Gastroesophageal sphincter (tissue), 4 donors: ENCODE data around the gene TMEM229A. TPM values are rescaled to one million over a fixed set of nuclear protein-coding genes. Genes with fewer than 3 reads are reported as not detected.
"Not testable (repeated sequence)": the region's sequence is repeated elsewhere in the genome, so short reads cannot be mapped to it uniquely, and the experiment has no call there.

Experiments
- ATAC-seq: fragments of 150-250 bp; one replicate; pipeline ENCODE4 v1.9.1; 2016; ENCODE audit warnings: mild to moderate bottlenecking, moderate library complexity
- H3K27ac ChIP-seq, 4 donors: fragments of 200-600 bp; sonication (generic) in 3 of 4; 1 replicate in 3 of 4; 2 replicates in 1 of 4; pipeline ENCODE4 v1.5.1; 2016 to 2019
- H3K27me3 ChIP-seq: fragments of 200-600 bp; sonication (generic); one replicate; pipeline ENCODE4 v1.5.1; 2019
- H3K36me3 ChIP-seq, 2 donors: fragments of 200-600 bp; sonication (generic); one replicate each; pipeline ENCODE4 v1.5.1; 2019; ENCODE audit warnings: control low read depth in 1 of 2
- H3K4me1 ChIP-seq, 3 donors: fragments of 200-600 bp; sonication (generic); 1 replicate in 2 of 3; 2 replicates in 1 of 3; pipeline ENCODE4 v1.5.1; 2016 to 2019; ENCODE audit warnings: control low read depth in 2 of 3
- H3K4me3 ChIP-seq, 2 donors: fragments of 200-600 bp; sonication (generic); one replicate each; pipeline ENCODE4 v1.5.1; 2019; ENCODE audit warnings: mild to moderate bottlenecking in 1 of 2, moderate library complexity in 1 of 2
- H3K9me3 ChIP-seq, 3 donors: fragments of 200-600 bp; sonication (generic); one replicate each; pipeline ENCODE4 v1.5.1; 2017 to 2019; ENCODE audit warnings: control low read depth in 2 of 3
- CTCF ChIP-seq, 4 experiments: fragments of 200-600 bp in 2 of 4; fragments of 450-650 bp in 2 of 4; sonication (generic) in 1 of 4; IDR thresholded peaks; one replicate each; pipeline ENCODE4 v1.5.1; 2017 to 2019; ENCODE audit warnings: antibody characterized with exemption in 4 of 4, mild to moderate bottlenecking in 2 of 4, moderate library complexity in 2 of 4
- EP300 ChIP-seq: sonication (generic); formaldehyde crosslinking; IDR thresholded peaks from one replicate; pipeline ENCODE4 v1.6.1; 2017; ENCODE audit warnings: antibody characterized with exemption, mild to moderate bottlenecking
- POLR2A ChIP-seq, 2 donors: fragments of 450-650 bp; IDR thresholded peaks; one replicate each; pipeline ENCODE4 v1.6.1; 2017; ENCODE audit warnings: antibody characterized with exemption in 2 of 2, mild to moderate bottlenecking in 2 of 2, moderate library complexity in 1 of 2
- POLR2AphosphoS5 ChIP-seq: sonication (generic); formaldehyde crosslinking; IDR thresholded peaks from one replicate; pipeline ENCODE4 v1.6.1; 2017; ENCODE audit warnings: antibody characterized with exemption
- WGBS, 2 donors: methylation state at CpG; one replicate each; pipeline ENCODE4 v1.1.5; 2018; ENCODE audit warnings: low coverage in 1 of 2; 5-methylcytosine and 5-hydroxymethylcytosine counted together
- total RNA-seq, 4 donors: library from RNA; depleted of rRNA; stranded (reverse); fragments of >200 nt; gene quantifications; one replicate each; pipeline ENCODE4 v1.1.0, GENCODE V29; 2016

TMEM229A gene
- total RNA-seq, 4 donors from 2014 or later = 0.23 to 0.62 (median 0.54) TPM; not detected in 1

- no peaks in the 10 kb centered on the region for H3K27me3 ChIP-seq
- WGBS, 2 donors = 90 to 100% methylated on average over 3 of the region's 3 CpGs
- H3K4me1 ChIP-seq = no peaks in the 10 kb centered on the region
- TF ChIP-seq CTCF (IDR thresholded peaks at IDR 0.05) (no peak), POLR2A (IDR thresholded peaks at IDR 0.05) (no peak), POLR2AphosphoS5 (no peak), EP300 (no peak)
- H3K9me3 ChIP-seq = no peaks in the 10 kb centered on the region
- H3K36me3 ChIP-seq = no peaks in the 10 kb centered on the region
- no peak for ATAC-seq
- no peak overlapping the region for H3K4me3 ChIP-seq
- no peak overlapping the region for H3K27ac ChIP-seq
Observed at GRCh38 chr7:124012864-124013263, 20.0 kb downstream of the TMEM229A start.

GRCh38 chr7:124009321-124009720 is 23.5 kb downstream of the TMEM229A start:
- TF ChIP-seq POLR2A (IDR thresholded peaks at IDR 0.05) (no peak), POLR2AphosphoS5 (no peak), EP300 (no peak), CTCF (IDR thresholded peaks at IDR 0.05) (no peak)
- WGBS, 2 donors = 78% methylated on average over 2 of the region's 2 CpGs; no CpG with 5 or more reads in 1 of the 2 donors
- H3K9me3 ChIP-seq = no peaks in the 10 kb centered on the region
- no peaks in the 10 kb centered on the region for H3K4me1 ChIP-seq
- H3K27me3 ChIP-seq = no peaks in the 10 kb centered on the region
- no peaks in the 10 kb centered on the region for H3K36me3 ChIP-seq
- no peak overlapping the region for H3K27ac ChIP-seq
- H3K4me3 ChIP-seq = no peak overlapping the region
- no peak for ATAC-seq

- not testable (repeated sequence) for H3K27me3 ChIP-seq, H3K4me3 ChIP-seq, H3K9me3 ChIP-seq, H3K27ac ChIP-seq, H3K4me1 ChIP-seq, H3K36me3 ChIP-seq, ATAC-seq
- 79 to 82% methylated on average over 4 to 6 of the region's 6 CpGs for WGBS, 2 donors
Observed at GRCh38 chr7:124008296-124008695, 24.6 kb downstream of the TMEM229A start.

GRCh38 chr7:123999703-124000102 is 33.2 kb downstream of the TMEM229A start:
- Histone ChIP-seq H3K27ac (no peak overlapping the region), H3K27me3 (no peaks in the 10 kb centered on the region), H3K4me1 (no peaks in the 10 kb centered on the region), H3K4me3 (no peak overlapping the region), H3K36me3 (no peaks in the 10 kb centered on the region), H3K9me3 (peaks cover 0 to 16% (median 0%) of the 10 kb centered on the region in 3 donors)
- TF ChIP-seq CTCF (IDR thresholded peaks at IDR 0.05) = no peak
- 85 to 92% methylated on average over 3 of the region's 3 CpGs for WGBS, 2 donors
- ATAC-seq = no peak

- Histone ChIP-seq H3K9me3 (peaks cover 0 to 16% (median 0%) of the 10 kb centered on the region in 3 donors), H3K27ac (no peak overlapping the region), H3K4me3 (no peak overlapping the region), H3K4me1 (no peaks in the 10 kb centered on the region), H3K36me3 (no peaks in the 10 kb centered on the region), H3K27me3 (no peaks in the 10 kb centered on the region)
- no peak for ATAC-seq
- no peak for TF ChIP-seq POLR2AphosphoS5
- TF ChIP-seq EP300 = no peak
- no peak for TF ChIP-seq CTCF (IDR thresholded peaks at IDR 0.05)
- TF ChIP-seq POLR2A (IDR thresholded peaks at IDR 0.05) = no peak
- WGBS, 2 donors = 87 to 92% methylated on average over 5 of the region's 5 CpGs
Observed at GRCh38 chr7:123998921-123999320, 33.9 kb downstream of the TMEM229A start.

- peaks cover 0 to 2% (median 0%) of the 10 kb centered on the region in 3 donors for H3K9me3 ChIP-seq
- no peaks in the 10 kb centered on the region for H3K36me3 ChIP-seq
- H3K27ac ChIP-seq = no peak overlapping the region
- no peak overlapping the region for H3K4me3 ChIP-seq
- H3K4me1 ChIP-seq = no peaks in the 10 kb centered on the region
- H3K27me3 ChIP-seq = no peaks in the 10 kb centered on the region
- WGBS, 2 donors = 92 to 100% methylated on average over 3 to 6 of the region's 6 CpGs
- ATAC-seq = no peak
- TF ChIP-seq CTCF (IDR thresholded peaks at IDR 0.05) (no peak), EP300 (no peak), POLR2AphosphoS5 (no peak), POLR2A (IDR thresholded peaks at IDR 0.05) (no peak)
Observed at GRCh38 chr7:123996327-123996625, 36.6 kb downstream of the TMEM229A start.
